ENCODE measurements around the gene MIA3.

The MIA3 gene

GRCh38 chr1:222634180-222635013 lies 16.5 kb downstream of the MIA3 start:
- Mint-ChIP-seq H3K9me3 (no peaks in the 10 kb centered on the region), H3K27me3 (no peaks in the 10 kb centered on the region), H3K4me1 (peaks cover 10% of the 10 kb centered on the region), H3K27ac (peak overlapping the region; percentile 65), H3K4me3 (no peak overlapping the region), H3K36me3 (peaks cover 30% of the 10 kb centered on the region)
- CTCF ChIA-PET = interaction anchor here (0.8 to 2.6 kb wide), 20 partner anchors 9 to 456 kb away, joined by 3 to 31 read pairs (median 4); partner anchors contain the start of gene TAF1A
- DNase-seq = peak; percentile 78

- Mint-ChIP-seq H3K27me3 (no peaks in the 10 kb centered on the region), H3K4me3 (no peak overlapping the region), H3K27ac (no peak overlapping the region), H3K36me3 (peaks cover 27% of the 10 kb centered on the region), H3K9me3 (no peaks in the 10 kb centered on the region), H3K4me1 (peaks cover 31% of the 10 kb centered on the region)
- CTCF ChIA-PET = interaction anchor here (1.3 kb wide), 1 partner anchor 9 kb away, joined by 3 read pairs; no protein-coding TSS in a partner anchor
- no peak for DNase-seq
These were observed 23.5 kb downstream of the MIA3 start for GRCh38 chr1:222641269-222641948.

- Mint-ChIP-seq H3K4me3 (peak overlapping the region; percentile 14), H3K9me3 (no peaks in the 10 kb centered on the region), H3K4me1 (peaks cover 31% of the 10 kb centered on the region), H3K27ac (peak overlapping the region; percentile 16), H3K27me3 (no peaks in the 10 kb centered on the region), H3K36me3 (peaks cover 25% of the 10 kb centered on the region)
- CTCF ChIA-PET = interaction anchor here (1.0 kb wide), 1 partner anchor 8 kb away, joined by 3 read pairs; no protein-coding TSS in a partner anchor
- DNase-seq = no peak
These were observed 24.6 kb downstream of the MIA3 start for GRCh38 chr1:222642468-222642867.

- CTCF ChIA-PET = interaction anchor here (1.0 kb wide), 1 partner anchor 9 kb away, joined by 3 read pairs; no protein-coding TSS in a partner anchor
These were observed 25.7 kb downstream of the MIA3 start for GRCh38 chr1:222643606-222643937.

GRCh38 chr1:222643938-222644635 lies 26.2 kb downstream of the MIA3 start:
- H3K4me1 Mint-ChIP-seq = peaks cover 31% of the 10 kb centered on the region
- H3K9me3 Mint-ChIP-seq = no peaks in the 10 kb centered on the region
- DNase-seq = peak; percentile 99
- H3K27me3 Mint-ChIP-seq = no peaks in the 10 kb centered on the region
- peak overlapping the region; percentile 99 for H3K4me3 Mint-ChIP-seq
- CTCF ChIA-PET = no interaction called here
- H3K36me3 Mint-ChIP-seq = peaks cover 26% of the 10 kb centered on the region
- peak overlapping the region; percentile 96 for H3K27ac Mint-ChIP-seq

More at GRCh38 chr1:222643606-222643937, 25.7 kb downstream of the MIA3 start:
- DNase-seq = no peak
- Mint-ChIP-seq H3K27me3 (no peaks in the 10 kb centered on the region), H3K9me3 (no peaks in the 10 kb centered on the region), H3K36me3 (peaks cover 28% of the 10 kb centered on the region), H3K4me1 (peaks cover 31% of the 10 kb centered on the region), H3K27ac (peak overlapping the region; percentile 96), H3K4me3 (peak overlapping the region; percentile 99)

GRCh38 chr1:222644636-222644980 lies 26.7 kb downstream of the MIA3 start:
- Mint-ChIP-seq H3K36me3 (peaks cover 24% of the 10 kb centered on the region), H3K4me3 (peak overlapping the region; percentile 99), H3K27ac (peak overlapping the region; percentile 96), H3K27me3 (no peaks in the 10 kb centered on the region), H3K4me1 (peaks cover 31% of the 10 kb centered on the region), H3K9me3 (no peaks in the 10 kb centered on the region)
- CTCF ChIA-PET = interaction anchor here (1.0 kb wide), 1 partner anchor 11 kb away, joined by 3 read pairs; no protein-coding TSS in a partner anchor
- DNase-seq = no peak

- H3K4me1 Mint-ChIP-seq = peaks cover 66% of the 10 kb centered on the region
- no peaks in the 10 kb centered on the region for H3K27me3 Mint-ChIP-seq
- no peak for DNase-seq
- H3K9me3 Mint-ChIP-seq = no peaks in the 10 kb centered on the region
- no peak overlapping the region for H3K4me3 Mint-ChIP-seq
- peak overlapping the region; percentile 96 for H3K27ac Mint-ChIP-seq
- CTCF ChIA-PET = interaction anchor here (1.1 to 1.5 kb wide), 4 partner anchors 12 to 80 kb away, joined by 3 to 5 read pairs (median 4); partner anchors contain the start of genes AIDA and BROX
- H3K36me3 Mint-ChIP-seq = peaks cover 75% of the 10 kb centered on the region
These were observed 34.8 kb downstream of the MIA3 start for GRCh38 chr1:222652676-222653075.

GRCh38 chr1:222653178-222653827 lies 35.4 kb downstream of the MIA3 start:
- Mint-ChIP-seq H3K27me3 (no peaks in the 10 kb centered on the region), H3K4me3 (peak overlapping the region; percentile 9), H3K27ac (peak overlapping the region; percentile 96), H3K4me1 (peaks cover 70% of the 10 kb centered on the region), H3K36me3 (peaks cover 77% of the 10 kb centered on the region), H3K9me3 (no peaks in the 10 kb centered on the region)
- CTCF ChIA-PET = interaction anchor here (1.1 to 1.5 kb wide), 4 partner anchors 11 to 79 kb away, joined by 3 to 5 read pairs (median 4); partner anchors contain the start of genes AIDA and BROX
- DNase-seq = peak; percentile 41

- CTCF ChIA-PET = interaction anchor here (0.5 to 1.2 kb wide), 2 partner anchors 58 to 67 kb away, joined by 3 to 4 read pairs; partner anchors contain the start of gene BROX
- no peaks in the 10 kb centered on the region for H3K27me3 Mint-ChIP-seq
- peaks cover 84% of the 10 kb centered on the region for H3K36me3 Mint-ChIP-seq
- peak; percentile 83 for DNase-seq
- H3K4me3 Mint-ChIP-seq = peak overlapping the region; percentile 38
- H3K27ac Mint-ChIP-seq = peak overlapping the region; percentile 96
- no peaks in the 10 kb centered on the region for H3K9me3 Mint-ChIP-seq
- H3K4me1 Mint-ChIP-seq = peaks cover 71% of the 10 kb centered on the region
These were observed 37.0 kb downstream of the MIA3 start for GRCh38 chr1:222654849-222655248.

GRCh38 chr1:222656391-222657155 lies 38.7 kb downstream of the MIA3 start:
- DNase-seq = no peak
- Mint-ChIP-seq H3K27ac (peak overlapping the region; percentile 49), H3K4me1 (peaks cover 65% of the 10 kb centered on the region), H3K4me3 (no peak overlapping the region), H3K36me3 (peaks cover 84% of the 10 kb centered on the region), H3K27me3 (no peaks in the 10 kb centered on the region), H3K9me3 (no peaks in the 10 kb centered on the region)
- CTCF ChIA-PET = interaction anchor here (1.6 kb wide), 1 partner anchor 54 kb away, joined by 4 read pairs; no protein-coding TSS in a partner anchor

- peaks cover 61% of the 10 kb centered on the region for H3K4me1 Mint-ChIP-seq
- no peak overlapping the region for H3K4me3 Mint-ChIP-seq
- H3K9me3 Mint-ChIP-seq = no peaks in the 10 kb centered on the region
- H3K27me3 Mint-ChIP-seq = no peaks in the 10 kb centered on the region
- DNase-seq = no peak
- H3K36me3 Mint-ChIP-seq = peaks cover 83% of the 10 kb centered on the region
- H3K27ac Mint-ChIP-seq = no peak overlapping the region
- CTCF ChIA-PET = interaction anchor here (1.6 kb wide), 1 partner anchor 53 kb away, joined by 4 read pairs; no protein-coding TSS in a partner anchor
These were observed 40.0 kb downstream of the MIA3 start for GRCh38 chr1:222657899-222658298.

GRCh38 chr1:222663431-222663934 lies 45.6 kb downstream of the MIA3 start:
- CTCF ChIA-PET = no interaction called here
- DNase-seq = no peak

More at GRCh38 chr1:222663431-222663934, 45.6 kb downstream of the MIA3 start:
- Mint-ChIP-seq H3K36me3 (peaks cover 59% of the 10 kb centered on the region), H3K9me3 (no peaks in the 10 kb centered on the region), H3K27ac (no peak overlapping the region), H3K27me3 (no peaks in the 10 kb centered on the region), H3K4me3 (no peak overlapping the region), H3K4me1 (peaks cover 11% of the 10 kb centered on the region)
